ENCODE measurements around the gene GPR108. TPM values are rescaled to one million over a fixed set of nuclear protein-coding genes. Genes with fewer than 3 reads are reported as not detected.

The GPR108 gene
- total and polyA plus RNA-seq, 2 of the 13 experiments (the other 11 are each of a cell fraction or from before 2014, with no cell fraction given) = 36.4 to 63.0 TPM

- TF ChIP-seq HIC2 (CRISPR knock-in tag; IDR thresholded peaks at IDR 0.05; ENCODE audit: low read depth) (no peak), TRIM22 (IDR thresholded peaks at IDR 0.05) (no peak), ATF6 (CRISPR knock-in tag; conservative IDR thresholded peaks at IDR 0.05) (no peak), ZFX (CRISPR knock-in tag; IDR thresholded peaks at IDR 0.05; ENCODE audit: low read depth) (peak; percentile 49; the same call in 1 of the 2 replicates), ZSCAN12 (CRISPR knock-in tag; IDR thresholded peaks at IDR 0.05) (no peak), ZNF280D (CRISPR knock-in tag; IDR thresholded peaks at IDR 0.05) (no peak; the same call in 1 of the 2 replicates), KAT7 (CRISPR knock-in tag; IDR thresholded peaks at IDR 0.05; ENCODE audit: borderline replicate concordance) (no peak), CHCHD3 (CRISPR knock-in tag; IDR thresholded peaks at IDR 0.05) (no peak), HOXA9 (CRISPR knock-in tag; IDR thresholded peaks at IDR 0.05; ENCODE audit: borderline replicate concordance) (no peak), ATF4 (CRISPR knock-in tag; IDR thresholded peaks at IDR 0.05) (0 out of 4 replicates have a peak, but pooled peaks of 1 of the 2 experiments have one; percentile 24), SKI (IDR thresholded peaks at IDR 0.05; ENCODE audit: partially characterized antibody) (peak; percentile 12), FUBP1 (CRISPR knock-in tag; IDR thresholded peaks at IDR 0.05; ENCODE audit: borderline replicate concordance) (no peak), MAFF (IDR thresholded peaks at IDR 0.05; ENCODE audit: low read depth, low read length) (no peak), MTERF4 (CRISPR knock-in tag; IDR thresholded peaks at IDR 0.05) (no peak)
Observed at GRCh38 chr19:6737873-6738786, 750 bp upstream of the GPR108 start (continued).
